ENCODE measurements around the gene ARHGEF39. TPM values are rescaled to one million over a fixed set of nuclear protein-coding genes. Genes with fewer than 3 reads are reported as not detected.
A peak's percentile ranks its signal among the peaks of the same experiment; 100 is the strongest.

The ARHGEF39 gene
- total RNA-seq, 1 donor from 2014 or later, result 14.2 TPM

DNA sequence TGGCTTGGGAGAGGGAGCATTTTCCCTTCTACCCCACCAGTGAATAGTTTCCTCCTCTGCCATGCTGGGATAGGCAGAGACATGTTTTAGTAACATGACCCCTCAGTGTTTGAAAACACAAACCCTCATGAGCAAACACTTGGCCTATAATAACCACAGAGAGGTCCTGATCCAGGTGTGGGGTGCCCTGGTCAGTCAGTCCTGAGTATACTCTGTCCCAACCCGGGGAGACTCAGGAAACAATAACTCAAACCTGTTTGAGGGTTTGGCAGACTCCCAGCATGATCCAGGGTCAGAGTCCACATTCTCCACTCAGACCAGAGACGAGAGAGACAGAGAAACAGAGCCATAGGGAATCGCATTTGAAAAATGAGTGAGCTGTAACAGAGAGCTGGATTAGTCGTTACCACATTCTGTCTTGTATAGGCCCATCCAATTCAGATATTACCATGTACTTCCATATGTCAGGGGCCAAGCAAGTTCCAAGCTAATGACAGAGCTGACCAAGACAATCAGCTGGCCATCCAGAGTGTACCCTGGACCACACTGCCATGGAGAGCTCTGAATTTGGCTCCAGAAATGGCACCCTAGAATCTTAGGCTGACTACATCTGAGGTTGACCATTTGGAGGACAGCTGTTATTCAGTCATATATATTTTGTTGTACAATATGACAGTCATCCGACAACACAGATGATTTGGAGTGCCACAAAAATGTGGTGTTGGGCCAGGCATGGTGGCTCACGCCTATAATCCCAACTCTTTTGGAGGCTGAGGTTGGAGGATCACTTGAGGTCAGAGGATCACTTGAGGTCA is 4.5 kb upstream of the ARHGEF39 start:
- Mint-ChIP-seq H3K27ac (peak overlapping the region; percentile 74), H3K4me3 (no peak overlapping the region), H3K36me3 (no peaks in the 10 kb centered on the region), H3K4me1 (ENCODE audit: unreplicated experiment) (peaks cover 33% of the 10 kb centered on the region), H3K9me3 (no peaks in the 10 kb centered on the region), H3K27me3 (peaks cover 4% of the 10 kb centered on the region)
- DNase-seq (ENCODE audit: extremely low spot score, unreplicated experiment), result no peak
- TF ChIP-seq, protein P1, sequence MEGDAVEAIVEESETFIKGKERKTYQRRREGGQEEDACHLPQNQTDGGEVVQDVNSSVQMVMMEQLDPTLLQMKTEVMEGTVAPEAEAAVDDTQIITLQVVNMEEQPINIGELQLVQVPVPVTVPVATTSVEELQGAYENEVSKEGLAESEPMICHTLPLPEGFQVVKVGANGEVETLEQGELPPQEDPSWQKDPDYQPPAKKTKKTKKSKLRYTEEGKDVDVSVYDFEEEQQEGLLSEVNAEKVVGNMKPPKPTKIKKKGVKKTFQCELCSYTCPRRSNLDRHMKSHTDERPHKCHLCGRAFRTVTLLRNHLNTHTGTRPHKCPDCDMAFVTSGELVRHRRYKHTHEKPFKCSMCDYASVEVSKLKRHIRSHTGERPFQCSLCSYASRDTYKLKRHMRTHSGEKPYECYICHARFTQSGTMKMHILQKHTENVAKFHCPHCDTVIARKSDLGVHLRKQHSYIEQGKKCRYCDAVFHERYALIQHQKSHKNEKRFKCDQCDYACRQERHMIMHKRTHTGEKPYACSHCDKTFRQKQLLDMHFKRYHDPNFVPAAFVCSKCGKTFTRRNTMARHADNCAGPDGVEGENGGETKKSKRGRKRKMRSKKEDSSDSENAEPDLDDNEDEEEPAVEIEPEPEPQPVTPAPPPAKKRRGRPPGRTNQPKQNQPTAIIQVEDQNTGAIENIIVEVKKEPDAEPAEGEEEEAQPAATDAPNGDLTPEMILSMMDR (conservative IDR thresholded peaks at IDR 0.05), result no peak

- Mint-ChIP-seq H3K4me3 (no peak overlapping the region), H3K4me1 (ENCODE audit: unreplicated experiment) (peaks cover 38% of the 10 kb centered on the region), H3K36me3 (no peaks in the 10 kb centered on the region), H3K27me3 (no peaks in the 10 kb centered on the region), H3K27ac (no peak overlapping the region), H3K9me3 (no peaks in the 10 kb centered on the region)
- TF ChIP-seq, protein P1 (conservative IDR thresholded peaks at IDR 0.05), result no peak
- no peak for DNase-seq (ENCODE audit: extremely low spot score, unreplicated experiment)
Measured at GRCh38 chr9:35667939-35668338, 2.9 kb upstream of the ARHGEF39 start.

GRCh38 chr9:35666549-35666948 is 1.6 kb upstream of the ARHGEF39 start:
- H3K36me3 Mint-ChIP-seq, result no peaks in the 10 kb centered on the region
- H3K4me3 Mint-ChIP-seq, result no peak overlapping the region
- peaks cover 48% of the 10 kb centered on the region for H3K4me1 Mint-ChIP-seq (ENCODE audit: unreplicated experiment)

DNA sequence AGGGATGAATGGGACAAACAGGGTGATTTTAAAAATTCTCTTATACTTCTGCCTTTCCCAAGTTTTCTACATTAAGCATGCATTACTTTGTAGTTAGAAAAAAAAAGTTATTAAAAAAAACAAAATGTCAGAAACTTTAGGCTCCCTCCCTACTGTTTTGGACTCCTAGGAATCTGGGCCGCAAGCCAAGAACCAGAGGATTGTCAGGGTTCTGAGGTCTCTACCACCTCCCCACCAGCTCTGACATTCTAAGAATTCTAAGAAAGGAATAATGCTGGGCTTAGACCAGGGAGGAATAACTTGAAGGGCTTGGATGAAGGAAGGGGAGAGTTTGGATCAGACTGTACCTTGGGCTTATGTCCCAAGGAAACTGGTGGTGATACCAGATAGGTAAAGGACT is 1.1 kb upstream of the ARHGEF39 start:
- peaks cover 49% of the 10 kb centered on the region for H3K4me1 Mint-ChIP-seq (ENCODE audit: unreplicated experiment)
- H3K9me3 Mint-ChIP-seq, result no peaks in the 10 kb centered on the region
- peak overlapping the region; percentile 67 for H3K27ac Mint-ChIP-seq
- no peaks in the 10 kb centered on the region for H3K27me3 Mint-ChIP-seq
- TF ChIP-seq, protein P1 (conservative IDR thresholded peaks at IDR 0.05), result no peak
- no peak for DNase-seq (ENCODE audit: extremely low spot score, unreplicated experiment)
- peaks cover 1% of the 10 kb centered on the region for H3K36me3 Mint-ChIP-seq
- peak overlapping the region; percentile 86 for H3K4me3 Mint-ChIP-seq

More at GRCh38 chr9:35666549-35666948, 1.6 kb upstream of the ARHGEF39 start:
- TF ChIP-seq, protein P1 (conservative IDR thresholded peaks at IDR 0.05), result no peak
- Mint-ChIP-seq H3K27me3 (no peaks in the 10 kb centered on the region), H3K9me3 (no peaks in the 10 kb centered on the region), H3K27ac (peak overlapping the region; percentile 67)
- no peak for DNase-seq (ENCODE audit: extremely low spot score, unreplicated experiment)

DNA sequence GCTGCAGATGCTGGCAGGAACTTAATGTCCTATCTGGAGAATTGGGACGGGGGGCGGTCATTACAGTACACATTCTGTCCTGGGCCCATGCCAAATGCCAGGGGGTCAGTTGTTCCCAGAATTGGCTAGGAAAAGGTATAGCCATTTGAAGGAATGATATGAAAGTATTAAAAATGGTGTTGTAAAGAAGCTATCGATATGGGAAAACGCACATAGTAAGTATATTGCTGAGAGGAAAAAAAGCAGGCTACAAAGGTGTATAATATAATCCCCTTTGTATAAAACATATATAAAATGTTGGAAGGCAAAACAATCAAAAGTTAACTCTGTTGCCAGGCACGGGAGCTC is 450 bp upstream of the ARHGEF39 start:
- peak overlapping the region; percentile 86 for H3K4me3 Mint-ChIP-seq

More for the DNA sequence above, 450 bp upstream of the ARHGEF39 start:
- H3K27ac Mint-ChIP-seq, result no peak overlapping the region
- peaks cover 4% of the 10 kb centered on the region for H3K36me3 Mint-ChIP-seq
- H3K27me3 Mint-ChIP-seq, result no peaks in the 10 kb centered on the region
- no peak for DNase-seq (ENCODE audit: extremely low spot score, unreplicated experiment)
- peaks cover 53% of the 10 kb centered on the region for H3K4me1 Mint-ChIP-seq (ENCODE audit: unreplicated experiment)
- H3K9me3 Mint-ChIP-seq, result no peaks in the 10 kb centered on the region
- TF ChIP-seq, protein P1 (conservative IDR thresholded peaks at IDR 0.05), result peak; percentile 14

All from type B pancreatic cell (in vitro differentiated cells).